IMR-90 (cell line): ENCODE measurements around the gene SRGAP3. TPM values are rescaled to one million over a fixed set of nuclear protein-coding genes. Genes with fewer than 3 reads are reported as not detected.

Experiments used
- ATAC-seq: fragments of 200-7000 bp; cut with Tn5 transposase; 2 replicates; pipeline ENCODE4 v1.9.1; 2020; ENCODE audit warnings: low read depth, mild to moderate bottlenecking, moderate library complexity
- BruUV-seq: library from RNA; stranded (reverse); fragments of 400-500 nt; replicated peaks from 2 replicates; lab custom pipeline; 2021; lab: Mats Ljungman, UMichigan
- CTCF ChIA-PET: fragments of 300-600 bp; formaldehyde crosslinking; extraction: SDS; loops from one replicate; lab custom pipeline; 2021; ENCODE audit warnings: antibody characterized with exemption; lab: Yijun Ruan, JAX
- POLR2A ChIA-PET: fragments of 300-600 bp; sonication (Branson Sonifier 250); formaldehyde crosslinking; loops from one replicate; lab custom pipeline; 2022; ENCODE audit warnings: antibody characterized with exemption; ENCODE audit not compliant: unreplicated experiment; lab: Charles Lee
- DNase-seq: peaks from one replicate; pipeline ENCODE4 v3.0.0; 2013
- H2AFZ ChIP-seq: replicated peaks from 2 replicates; pipeline ENCODE3; 2013; ENCODE audit warnings: low read length, mild to moderate bottlenecking; ENCODE audit not compliant: poor library complexity
- H2AK5ac ChIP-seq: 2 replicates; pipeline ENCODE4 v1.6.1; 2013; ENCODE audit warnings: low read depth, low read length, inconsistent platforms
- H2AK9ac ChIP-seq: replicated peaks from 2 replicates; pipeline ENCODE3; 2013; ENCODE audit warnings: mild to moderate bottlenecking, low read depth, low read length, moderate library complexity; ENCODE audit not compliant: poor library complexity
- H2BK120ac ChIP-seq: 2 replicates; pipeline ENCODE4 v1.6.1; 2013; ENCODE audit warnings: low read depth, low read length, inconsistent platforms
- H2BK15ac ChIP-seq: 3 replicates; pipeline ENCODE4 v1.6.1; 2013; ENCODE audit warnings: low read depth, low read length, inconsistent platforms
- H2BK20ac ChIP-seq: 2 replicates; pipeline ENCODE4 v1.6.1; 2013; ENCODE audit warnings: low read depth, mild to moderate bottlenecking, inconsistent platforms, low read length, moderate library complexity
- H2BK5ac ChIP-seq: 2 replicates; pipeline ENCODE4 v1.6.1; 2013; ENCODE audit warnings: mild to moderate bottlenecking, low read depth, low read length, inconsistent platforms; ENCODE audit not compliant: poor library complexity, severe bottlenecking
- H3K14ac ChIP-seq: replicated peaks from 2 replicates; pipeline ENCODE4 v1.6.1; 2013; ENCODE audit warnings: low read depth, low read length, inconsistent platforms
- H3K18ac ChIP-seq: 2 replicates; pipeline ENCODE4 v1.6.1; 2013; ENCODE audit warnings: low read depth, low read length, control low read depth
- H3K23ac ChIP-seq: 2 replicates; pipeline ENCODE4 v1.6.1; 2013; ENCODE audit warnings: low read depth, low read length, inconsistent platforms
- H3K27ac ChIP-seq: 2 replicates; pipeline ENCODE4 v1.5.1; 2013; ENCODE audit warnings: mild to moderate bottlenecking, control low read depth, low read length; ENCODE audit not compliant: insufficient read depth
- H3K27me3 ChIP-seq: 2 replicates; pipeline ENCODE4 v1.6.1; 2013; ENCODE audit warnings: low read length; ENCODE audit not compliant: control insufficient read depth, insufficient read depth
- H3K36me3 ChIP-seq: 2 replicates; pipeline ENCODE4 v1.6.1; 2013; ENCODE audit warnings: low read length, mixed read lengths; ENCODE audit not compliant: control insufficient read depth, insufficient read depth
- H3K4ac ChIP-seq: 2 replicates; pipeline ENCODE4 v1.6.1; 2013; ENCODE audit warnings: low read depth, low read length, inconsistent platforms
- H3K4me1 ChIP-seq: 2 replicates; pipeline ENCODE4 v1.6.1; 2013; ENCODE audit warnings: low read length, mixed read lengths; ENCODE audit not compliant: control insufficient read depth, insufficient read depth
- H3K4me2 ChIP-seq: 2 replicates; pipeline ENCODE4 v1.6.1; 2013; ENCODE audit warnings: low read depth, mild to moderate bottlenecking, control low read depth, low read length, moderate library complexity
- H3K4me3 ChIP-seq: 2 replicates; pipeline ENCODE4 v1.5.1; 2013; ENCODE audit warnings: low read depth, mild to moderate bottlenecking, control low read depth, low read length, moderate library complexity; ENCODE audit not compliant: insufficient read depth
- H3K56ac ChIP-seq: 2 replicates; pipeline ENCODE4 v1.6.1; 2013; ENCODE audit warnings: low read length, inconsistent platforms; ENCODE audit not compliant: insufficient read depth; ENCODE audit errors: extremely low read depth
- H3K79me1 ChIP-seq, 2 experiments: 2 replicates each; pipeline ENCODE4 v1.6.1; 2013; ENCODE audit warnings: low read length in 2 of 2, inconsistent platforms in 1 of 2, low read depth in 1 of 2
- H3K9ac ChIP-seq: 2 replicates; pipeline ENCODE4 v1.6.1; 2013; ENCODE audit warnings: low read depth, low read length, control low read depth
- H3K9me1 ChIP-seq: 2 replicates; pipeline ENCODE4 v1.6.1; 2013; ENCODE audit warnings: low read length, inconsistent platforms; ENCODE audit not compliant: insufficient read depth
- H3K9me3 ChIP-seq: 2 replicates; pipeline ENCODE4 v1.6.1; 2013; ENCODE audit warnings: low read length; ENCODE audit not compliant: control insufficient read depth, insufficient read depth
- H4K20me1 ChIP-seq: 2 replicates; pipeline ENCODE4 v1.6.1; 2013; ENCODE audit warnings: low read length, inconsistent platforms; ENCODE audit not compliant: insufficient read depth
- H4K5ac ChIP-seq: 2 replicates; pipeline ENCODE4 v1.6.1; 2013; ENCODE audit warnings: mild to moderate bottlenecking, low read depth, low read length, control low read depth
- H4K8ac ChIP-seq, 2 experiments: 2 replicates each; pipeline ENCODE4 v1.6.1; 2013; ENCODE audit warnings: low read depth in 2 of 2, low read length in 2 of 2, control low read depth in 1 of 2, inconsistent platforms in 1 of 2
- H4K91ac ChIP-seq: 2 replicates; pipeline ENCODE4 v1.6.1; 2013; ENCODE audit warnings: low read depth, low read length, inconsistent platforms; ENCODE audit not compliant: insufficient read depth
- BHLHE40 ChIP-seq: fragments of 150-350 bp; IDR thresholded peaks from 2 replicates; pipeline ENCODE4 v1.6.1; 2016; ENCODE audit warnings: mild to moderate bottlenecking, low read depth, low read length
- CEBPB ChIP-seq: IDR thresholded peaks from 2 replicates; pipeline ENCODE4 v1.6.1; 2012; ENCODE audit warnings: low read depth, low read length, improper control_type of control experiment
- CHD1 ChIP-seq: IDR thresholded peaks from 2 replicates; pipeline ENCODE4 v1.6.1; 2012; ENCODE audit warnings: low read depth, low read length, improper control_type of control experiment
- CTCF ChIP-seq: conservative IDR thresholded peaks from 2 replicates; pipeline ENCODE4 v1.5.1; 2012; ENCODE audit warnings: mild to moderate bottlenecking, low read depth, low read length, improper control_type of control experiment
- FOS ChIP-seq: fragments of 150-350 bp; IDR thresholded peaks from 2 replicates; pipeline ENCODE4 v1.6.1; 2016; ENCODE audit warnings: low read depth, low read length
- MAFK ChIP-seq: IDR thresholded peaks from 2 replicates; pipeline ENCODE4 v1.6.1; 2012; ENCODE audit warnings: low read depth, low read length, improper control_type of control experiment
- MAZ ChIP-seq: IDR thresholded peaks from 2 replicates; pipeline ENCODE4 v1.6.1; 2012; ENCODE audit warnings: low read depth, mild to moderate bottlenecking, low read length, improper control_type of control experiment, moderate library complexity, borderline replicate concordance
- MXI1 ChIP-seq: IDR thresholded peaks from 2 replicates; pipeline ENCODE4 v1.6.1; 2012; ENCODE audit warnings: low read depth, mild to moderate bottlenecking, low read length, moderate library complexity, borderline replicate concordance
- NFE2L2 ChIP-seq: fragments of 150-350 bp; IDR thresholded peaks from 2 replicates; pipeline ENCODE4 v1.6.1; 2016; ENCODE audit warnings: low read depth, mild to moderate bottlenecking, low read length
- POLR2A ChIP-seq: IDR thresholded peaks from 2 replicates; pipeline ENCODE4 v1.6.1; 2012; ENCODE audit warnings: mild to moderate bottlenecking, low read depth, low read length
- RAD21 ChIP-seq: IDR thresholded peaks from 2 replicates; pipeline ENCODE4 v1.6.1; 2012; ENCODE audit warnings: low read length, improper control_type of control experiment
- RCOR1 ChIP-seq: IDR thresholded peaks from 2 replicates; pipeline ENCODE4 v1.6.1; 2012; ENCODE audit warnings: mild to moderate bottlenecking, low read length, improper control_type of control experiment; ENCODE audit not compliant: insufficient replicate concordance
- RFX5 ChIP-seq: IDR thresholded peaks from 2 replicates; pipeline ENCODE4 v1.8.0; 2012; ENCODE audit warnings: low read depth, mild to moderate bottlenecking, low read length, moderate library complexity
- SMC3 ChIP-seq: fragments of 150-350 bp; IDR thresholded peaks from 2 replicates; pipeline ENCODE4 v1.6.1; 2016; ENCODE audit warnings: low read depth, mild to moderate bottlenecking, antibody characterized with exemption, low read length, moderate library complexity
- USF2 ChIP-seq: fragments of 150-350 bp; IDR thresholded peaks from 2 replicates; pipeline ENCODE4 v1.6.1; 2017; ENCODE audit warnings: mild to moderate bottlenecking, antibody characterized with exemption, low read length, low read depth
- WGBS, 2 experiments: methylation state at CpG; one replicate each; pipeline versions ENCODE4 v1.1.5 to v1.1.7; 2013; ENCODE audit warnings: missing lambda C conversion rate in 2 of 2; ENCODE audit not compliant: insufficient read length in 1 of 2; ENCODE audit errors: extremely low coverage in 2 of 2; 5-methylcytosine and 5-hydroxymethylcytosine counted together
- dilution Hi-C: fragments of 300-500 bp; cut with HindIII; formaldehyde crosslinking; loops from one replicate; pipeline ENCODE4 v1.14.3; 2018; ENCODE audit warnings: low sequenced_read_pairs; ENCODE audit not compliant: unreplicated experiment
- in situ Hi-C: fragments of 300-500 bp; cut with MboI; formaldehyde crosslinking; loops from 3 replicates; pipeline ENCODE4 v1.14.3; 2019; ENCODE audit warnings: low sequenced_read_pairs, inconsistent platforms, mixed read lengths
- intact Hi-C: fragments of 100-400 bp; cut with micrococcal nuclease; formaldehyde crosslinking; loops from 2 replicates; pipeline ENCODE4 v1.10.0; 2022
- polyA plus RNA-seq, 3 experiments: library from polyadenylated mRNA; depleted of rRNA; stranded (reverse); fragments of >200 nt; gene quantifications; 2 replicates each; pipeline ENCODE4 v1.2.3, GENCODE V29; 2012; ENCODE audit warnings: low replicate concordance in 1 of 3
- total RNA-seq: library from RNA; depleted of rRNA; stranded (reverse); fragments of >200 nt; gene quantifications from 2 replicates; pipeline ENCODE4 v1.2.3, GENCODE V29; 2012
- TF ChIP-seq, protein P1 (sequence below): fragments of 150-350 bp; IDR thresholded peaks from 2 replicates; pipeline ENCODE4 v1.6.1; 2016; ENCODE audit warnings: low read depth, mild to moderate bottlenecking, low read length, moderate library complexity, borderline replicate concordance

The SRGAP3 gene
- total and polyA plus RNA-seq, 2 of the 4 experiments (the other 2 are of a cell fraction): 0.68 to 1.4 TPM

DNA sequence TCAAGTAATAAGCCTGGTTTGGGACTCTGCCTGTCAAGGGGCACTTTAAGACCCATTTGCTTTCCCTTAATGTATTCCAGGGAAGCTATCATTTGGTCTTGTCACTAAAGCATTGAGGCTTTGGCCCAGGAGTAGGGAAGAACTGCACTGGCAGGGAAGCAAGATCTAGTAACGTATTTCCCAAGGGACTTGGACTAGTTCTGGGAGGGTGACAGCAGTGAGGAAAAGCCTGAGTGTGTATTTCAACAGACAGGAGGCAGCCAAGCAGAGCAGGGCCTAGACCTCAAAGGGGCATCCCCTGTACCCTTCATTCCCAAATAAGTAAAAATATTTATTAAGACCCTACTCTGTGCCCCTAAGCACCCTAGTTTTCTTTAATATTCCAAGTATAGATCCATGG is 92.8 kb downstream of the SRGAP3 start:
- H3K4me1 ChIP-seq: no peaks in the 10 kb centered on the region
- no peak overlapping the region for H3K14ac ChIP-seq
- no peak overlapping the region for H3K4ac ChIP-seq
- no peak overlapping the region for H3K4me2 ChIP-seq
- no peak overlapping the region for H3K4me3 ChIP-seq
- no peak overlapping the region for H2AFZ ChIP-seq
- H3K27me3 ChIP-seq: 0 out of 2 replicates have a peak, but pooled peaks cover 2% of the 10 kb centered on the region
- no peak overlapping the region for H3K56ac ChIP-seq
- ChIA-PET CTCF (no interaction called here), POLR2A (no interaction called here)
- no CpG with 5 or more reads among the region's 1 CpG for WGBS, 2 experiments
- no peak overlapping the region for H2AK5ac ChIP-seq
- intact Hi-C loops (no loop called here), dilution Hi-C loops (no loop called here), in situ Hi-C loops (no loop called here)
- H4K5ac ChIP-seq: no peak overlapping the region
- no peaks in the 10 kb centered on the region for H3K36me3 ChIP-seq
- H2AK9ac ChIP-seq: no peak overlapping the region
- TF ChIP-seq CTCF (no peak), BHLHE40 (no peak), FOS (no peak), POLR2A (no peak), MAZ (no peak), USF2 (no peak), MAFK (no peak), RCOR1 (no peak), CEBPB (no peak), NFE2L2 (no peak), RAD21 (no peak), MXI1 (no peak), RFX5 (no peak), SMC3 (no peak), CHD1 (no peak)
- TF ChIP-seq, protein P1, sequence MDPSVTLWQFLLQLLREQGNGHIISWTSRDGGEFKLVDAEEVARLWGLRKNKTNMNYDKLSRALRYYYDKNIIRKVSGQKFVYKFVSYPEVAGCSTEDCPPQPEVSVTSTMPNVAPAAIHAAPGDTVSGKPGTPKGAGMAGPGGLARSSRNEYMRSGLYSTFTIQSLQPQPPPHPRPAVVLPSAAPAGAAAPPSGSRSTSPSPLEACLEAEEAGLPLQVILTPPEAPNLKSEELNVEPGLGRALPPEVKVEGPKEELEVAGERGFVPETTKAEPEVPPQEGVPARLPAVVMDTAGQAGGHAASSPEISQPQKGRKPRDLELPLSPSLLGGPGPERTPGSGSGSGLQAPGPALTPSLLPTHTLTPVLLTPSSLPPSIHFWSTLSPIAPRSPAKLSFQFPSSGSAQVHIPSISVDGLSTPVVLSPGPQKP: no peak
- ATAC-seq (no peak), DNase-seq (no peak)
- H2BK5ac ChIP-seq: no peak overlapping the region
- H3K9ac ChIP-seq: no peak overlapping the region
- H4K8ac ChIP-seq: no peak overlapping the region
- no peak overlapping the region for H2BK20ac ChIP-seq
- no peak overlapping the region for H4K91ac ChIP-seq
- no peaks in the 10 kb centered on the region for H4K20me1 ChIP-seq
- no peaks in the 10 kb centered on the region for H3K79me1 ChIP-seq
- H3K9me3 ChIP-seq: peaks cover under 1% of the 10 kb centered on the region; the same call in 1 of the 2 replicates
- H3K18ac ChIP-seq: no peak overlapping the region
- no peak overlapping the region for H2BK120ac ChIP-seq
- no peak overlapping the region for H3K27ac ChIP-seq
- no peaks in the 10 kb centered on the region for H3K9me1 ChIP-seq
- no TSS peak for BruUV-seq
- H2BK15ac ChIP-seq: no peak overlapping the region
- H3K23ac ChIP-seq: no peak overlapping the region
